HG03139 (cell line): ENCODE data around the gene FN3KRP.

Source experiments
- ATAC-seq: cut with Tn5 transposase; IDR thresholded peaks from one replicate; pipeline ENCODE4 v1.9.1; 2021; ENCODE audit not compliant: unreplicated experiment

Gene FN3KRP

DNA sequence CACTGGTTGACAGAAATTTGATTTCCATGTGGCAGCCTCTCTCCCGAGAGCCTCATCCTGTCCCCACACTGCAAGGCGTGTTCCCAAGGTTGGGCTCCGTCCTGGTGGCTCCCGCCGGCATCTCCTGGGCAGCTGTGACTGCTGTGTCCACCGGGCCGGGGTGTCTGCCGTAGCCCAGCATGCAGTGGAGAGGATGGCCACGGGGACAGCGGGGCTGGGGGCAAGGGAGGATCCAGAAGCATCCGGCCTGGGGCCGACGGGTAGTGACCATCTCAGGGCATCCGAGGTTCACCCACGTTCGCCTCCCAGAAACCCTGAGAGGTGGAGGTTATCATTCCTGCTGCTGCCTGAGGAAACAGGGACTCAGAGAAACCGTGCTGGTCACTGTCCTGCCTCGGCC, 10.8 kb upstream of the FN3KRP start:
- ATAC-seq, result no peak

DNA sequence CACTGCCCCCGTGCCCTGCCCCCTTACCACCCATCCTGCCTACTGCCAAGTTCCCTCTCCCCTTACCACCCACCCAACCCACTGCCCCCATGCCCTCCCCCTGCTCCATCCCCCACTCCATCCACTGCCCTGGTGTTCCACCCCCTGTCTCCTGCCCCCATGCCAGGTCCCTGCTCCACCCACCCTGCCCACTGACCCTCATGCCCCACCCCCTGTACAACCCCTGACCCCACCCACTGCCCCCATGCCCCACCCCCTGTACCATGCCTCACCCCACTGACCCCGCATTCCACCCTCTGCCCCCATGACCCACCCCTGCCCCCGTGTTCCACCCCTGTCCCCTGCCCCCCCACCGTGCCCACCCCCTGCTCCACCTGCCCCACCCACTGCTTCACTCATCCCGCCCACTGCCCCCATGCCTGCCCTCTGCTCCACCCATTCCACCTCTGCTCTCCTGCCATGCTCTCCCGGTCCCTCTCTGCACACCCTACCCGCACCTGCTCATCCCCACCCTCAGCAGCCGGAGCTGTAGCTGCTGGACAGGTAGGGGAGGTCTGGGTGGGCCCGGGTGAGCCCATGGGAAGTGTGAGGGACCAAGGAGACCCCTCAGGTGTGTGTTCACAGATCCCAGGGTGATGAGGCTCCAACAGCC, 7.4 kb upstream of the FN3KRP start:
- no peak for ATAC-seq

DNA sequence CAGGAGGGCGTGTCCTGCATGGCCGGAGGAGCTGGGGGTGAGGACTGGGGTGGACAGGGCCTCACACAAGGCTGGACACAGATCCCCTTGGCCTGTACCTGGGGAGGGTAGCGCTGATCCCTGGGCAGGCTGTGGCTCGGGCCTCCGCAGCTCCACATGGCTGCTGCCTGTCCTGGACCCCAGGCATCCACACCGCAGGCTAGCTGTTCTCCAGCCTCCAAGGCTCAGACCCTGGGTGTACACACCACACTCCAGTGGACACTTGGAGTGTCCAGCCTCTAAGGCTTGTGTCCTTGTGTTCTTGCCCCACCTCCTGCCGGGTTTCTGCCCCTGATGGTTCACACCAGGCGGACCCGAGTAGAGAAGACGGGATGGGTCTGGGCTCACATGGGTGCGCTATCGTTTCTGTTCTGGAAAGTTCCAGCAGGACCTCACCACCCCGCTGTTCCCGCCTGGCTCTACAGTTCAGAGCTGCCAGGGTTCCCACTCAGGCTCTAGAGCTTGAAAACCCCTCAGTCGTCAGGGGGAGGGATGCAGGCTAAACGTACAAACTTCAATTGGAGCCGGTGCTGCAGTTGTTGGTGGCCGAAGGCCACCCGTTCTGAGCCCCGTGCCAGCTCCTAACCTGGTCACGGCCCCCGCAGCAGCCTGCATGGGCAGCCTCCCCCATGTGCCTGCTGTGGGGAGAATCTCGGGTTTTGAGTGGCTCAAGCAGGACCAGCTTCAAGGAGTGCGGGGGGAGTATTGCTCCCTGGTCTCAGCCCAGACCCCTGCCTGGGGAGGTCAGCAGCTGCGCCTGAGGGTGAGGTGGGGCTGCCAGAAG, 6.6 kb upstream of the FN3KRP start:
- no peak for ATAC-seq

DNA sequence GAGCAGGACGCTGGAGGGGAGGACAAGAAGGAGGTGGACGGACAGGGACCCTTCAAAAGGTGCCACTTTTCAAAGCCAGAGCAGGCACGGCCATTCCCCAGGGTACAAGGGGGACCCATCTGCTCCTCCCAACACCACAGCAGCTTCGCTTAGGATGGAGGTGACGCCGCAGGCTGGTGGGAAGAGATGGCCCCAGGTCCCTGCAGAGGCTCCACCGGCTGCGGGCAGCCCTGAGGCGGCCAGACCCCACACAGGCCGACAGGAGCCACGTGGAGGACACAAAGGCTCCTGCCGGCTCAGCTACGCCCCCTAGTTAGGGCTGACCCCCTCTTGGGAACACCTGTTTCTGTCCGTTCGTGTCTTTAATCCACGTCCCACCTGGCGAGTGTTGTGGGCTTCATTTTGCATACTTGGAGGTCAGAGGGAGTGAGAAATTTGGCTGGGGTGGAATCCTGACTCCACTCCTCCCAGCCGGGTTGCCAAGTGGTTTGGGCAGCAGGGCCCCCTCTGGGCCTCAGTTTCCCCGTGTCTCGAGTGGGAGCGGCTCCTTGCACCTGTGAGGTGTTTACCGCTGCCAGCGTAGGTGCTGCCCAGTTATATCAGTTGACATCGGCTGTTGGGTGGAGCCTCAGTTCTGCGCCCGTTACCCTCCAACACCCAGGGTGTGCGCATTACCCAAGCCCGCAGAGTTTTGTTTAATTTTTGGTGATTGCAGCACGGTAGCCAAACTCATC, 5.8 kb upstream of the FN3KRP start:
- no peak for ATAC-seq

DNA sequence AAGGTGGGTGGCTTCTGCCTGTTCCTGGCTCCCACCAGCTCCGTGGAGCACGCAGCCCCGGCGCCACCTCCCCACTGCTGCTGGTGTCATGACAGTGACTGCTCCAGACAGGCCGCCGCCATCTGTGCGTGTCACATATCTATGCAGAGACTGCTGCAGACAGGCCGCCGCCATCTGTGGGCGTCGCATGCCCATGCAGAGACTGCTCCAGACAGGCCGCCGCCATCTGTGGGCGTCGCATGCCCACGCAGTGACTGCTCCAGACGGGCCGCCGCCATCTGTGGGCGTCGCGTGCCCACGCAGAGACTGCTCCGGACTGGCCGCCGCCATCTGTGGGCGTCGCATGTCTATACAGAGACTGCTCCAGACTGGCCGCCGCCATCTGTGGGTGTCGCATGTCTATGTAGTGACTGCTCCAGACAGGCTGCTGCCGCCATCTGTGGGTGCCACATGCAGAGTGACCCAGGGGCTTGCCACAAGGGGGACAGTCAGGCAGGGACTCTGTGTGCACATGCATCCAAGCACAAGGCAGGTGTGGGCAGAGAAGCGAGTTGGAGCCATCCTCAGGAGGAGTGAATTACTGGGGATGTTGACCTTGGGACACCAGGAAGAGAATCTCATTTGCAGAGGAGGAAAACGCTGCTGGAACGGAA, 3.3 kb upstream of the FN3KRP start:
- no peak for ATAC-seq

DNA sequence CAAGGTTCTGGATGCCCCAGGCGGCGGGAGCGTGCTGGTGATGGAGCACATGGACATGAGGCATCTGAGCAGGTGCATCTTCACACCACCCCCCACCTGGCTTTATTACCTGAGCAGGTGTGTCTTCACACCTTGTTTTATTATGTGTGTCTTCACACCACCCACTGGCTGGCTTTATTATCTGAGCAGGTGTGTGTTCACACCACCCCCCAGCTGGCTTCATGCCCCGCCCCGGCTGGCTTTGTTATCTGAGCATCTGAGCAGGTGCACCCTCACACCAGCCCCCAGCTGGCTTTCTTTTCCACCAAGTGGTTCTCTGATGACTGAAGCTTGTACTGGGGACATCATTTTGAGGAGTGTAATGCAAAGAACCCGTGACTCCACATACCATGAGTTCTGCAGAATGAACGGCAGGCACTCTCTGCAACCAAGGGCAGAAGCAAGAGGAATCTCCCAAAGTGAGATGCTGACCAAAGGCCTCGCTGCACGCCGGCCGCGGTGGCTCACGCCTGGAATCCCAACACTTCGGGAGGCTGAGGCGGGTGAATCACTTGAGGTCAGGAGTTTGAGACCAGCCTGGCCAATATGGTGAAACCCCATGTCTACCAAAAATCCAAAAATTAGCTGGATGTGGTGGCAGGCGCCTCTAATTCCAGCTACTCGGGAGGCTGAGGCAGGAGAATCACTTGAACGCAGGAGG, 2.6 kb downstream of the FN3KRP start:
- no peak for ATAC-seq

DNA sequence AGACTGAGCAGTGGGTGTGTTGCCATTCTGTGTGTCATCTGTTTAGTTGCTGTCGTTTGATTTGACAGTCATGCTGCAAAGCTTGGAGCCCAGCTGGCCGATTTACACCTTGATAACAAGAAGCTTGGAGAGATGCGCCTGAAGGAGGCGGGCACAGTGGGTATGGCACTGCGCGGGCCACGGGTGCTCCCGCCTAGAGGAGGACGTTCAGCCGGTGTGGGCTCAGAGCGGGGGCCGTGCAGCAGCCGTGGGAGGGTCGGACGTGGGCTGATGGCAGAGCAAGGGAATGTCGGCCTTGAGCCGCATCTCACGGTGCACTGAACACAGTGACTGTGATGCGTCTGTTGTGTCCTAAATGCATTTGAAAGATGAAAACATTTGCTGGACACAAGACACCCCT, 3.7 kb downstream of the FN3KRP start:
- no peak for ATAC-seq

DNA sequence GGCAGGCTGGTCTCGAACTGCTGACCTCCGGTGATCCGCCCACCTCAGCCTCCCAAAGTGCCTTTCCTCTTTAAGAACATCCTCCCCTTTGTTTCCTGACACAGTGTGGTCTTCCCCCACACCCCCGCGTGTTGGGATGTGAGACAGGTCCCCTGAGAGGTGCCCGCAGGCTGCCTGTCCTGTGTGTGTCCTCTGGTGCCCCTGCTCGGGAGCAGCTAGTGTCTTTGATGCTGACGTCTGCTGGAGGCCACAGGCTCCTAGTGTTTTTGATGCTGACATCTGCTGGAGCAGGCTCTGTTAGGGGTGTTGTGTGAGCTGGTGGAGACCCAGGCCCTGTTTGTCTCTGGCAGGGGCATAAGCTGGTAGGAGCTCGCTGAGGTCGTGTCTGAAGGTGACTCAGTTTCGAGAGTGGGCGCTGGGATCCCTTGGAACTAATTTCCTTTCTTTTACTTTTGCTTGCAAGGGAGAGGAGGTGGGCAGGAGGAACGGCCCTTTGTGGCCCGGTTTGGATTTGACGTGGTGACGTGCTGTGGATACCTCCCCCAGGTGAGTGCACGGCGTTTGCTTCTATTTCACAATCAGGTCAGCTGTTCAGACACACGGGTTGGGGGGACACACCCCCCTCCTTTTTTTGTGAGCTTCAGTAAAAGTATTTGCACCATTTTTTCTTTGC, 6.0 kb downstream of the FN3KRP start:
- ATAC-seq, result no peak

DNA sequence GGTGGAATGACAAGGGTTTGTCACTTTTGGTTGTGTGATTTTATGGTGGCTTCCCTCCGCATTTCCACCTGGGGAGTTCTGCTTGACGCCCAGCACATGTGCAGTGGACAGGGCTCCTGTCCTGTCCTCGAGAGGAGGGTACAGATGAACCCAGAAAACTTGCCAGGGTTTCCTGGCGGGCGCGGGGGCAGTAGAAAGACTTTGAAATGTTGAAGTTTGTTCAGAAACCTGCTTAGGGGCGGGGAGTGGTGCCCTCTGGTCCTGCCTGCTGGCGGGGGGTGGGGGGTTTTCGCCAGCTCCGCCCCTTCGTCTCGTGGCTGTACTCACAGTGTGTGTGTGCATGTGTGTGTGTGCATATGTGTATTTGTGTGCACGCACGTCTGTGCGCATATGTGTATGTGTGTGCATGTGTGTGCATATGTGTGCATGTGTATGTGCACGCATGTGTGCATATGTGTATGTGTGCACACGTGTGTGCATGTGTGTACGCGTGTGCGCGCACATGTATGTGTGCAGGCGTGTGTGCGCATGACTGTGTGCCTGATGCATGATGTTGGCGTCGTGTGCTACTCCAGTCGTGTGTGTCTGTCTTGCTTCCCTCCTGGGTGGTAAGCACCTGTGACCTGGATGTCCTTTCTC, 6.8 kb downstream of the FN3KRP start:
- ATAC-seq, result no peak

DNA sequence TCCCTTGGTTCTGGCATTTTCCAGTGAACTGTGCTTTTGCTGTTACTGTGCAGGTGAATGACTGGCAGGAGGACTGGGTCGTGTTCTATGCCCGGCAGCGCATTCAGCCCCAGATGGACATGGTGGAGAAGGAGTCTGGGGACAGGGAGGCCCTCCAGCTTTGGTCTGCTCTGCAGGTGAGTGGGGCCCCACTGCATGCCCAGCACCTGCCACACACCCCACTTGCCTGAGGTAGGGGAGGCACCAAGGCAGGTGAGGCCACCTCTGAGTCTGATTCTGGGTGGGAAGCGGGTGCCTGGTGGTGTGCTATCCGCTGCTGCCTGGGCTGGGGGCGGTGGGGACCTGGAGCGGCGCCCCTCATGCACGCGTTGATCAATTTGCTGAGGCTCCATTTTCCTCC, 9.9 kb downstream of the FN3KRP start:
- no peak for ATAC-seq

DNA sequence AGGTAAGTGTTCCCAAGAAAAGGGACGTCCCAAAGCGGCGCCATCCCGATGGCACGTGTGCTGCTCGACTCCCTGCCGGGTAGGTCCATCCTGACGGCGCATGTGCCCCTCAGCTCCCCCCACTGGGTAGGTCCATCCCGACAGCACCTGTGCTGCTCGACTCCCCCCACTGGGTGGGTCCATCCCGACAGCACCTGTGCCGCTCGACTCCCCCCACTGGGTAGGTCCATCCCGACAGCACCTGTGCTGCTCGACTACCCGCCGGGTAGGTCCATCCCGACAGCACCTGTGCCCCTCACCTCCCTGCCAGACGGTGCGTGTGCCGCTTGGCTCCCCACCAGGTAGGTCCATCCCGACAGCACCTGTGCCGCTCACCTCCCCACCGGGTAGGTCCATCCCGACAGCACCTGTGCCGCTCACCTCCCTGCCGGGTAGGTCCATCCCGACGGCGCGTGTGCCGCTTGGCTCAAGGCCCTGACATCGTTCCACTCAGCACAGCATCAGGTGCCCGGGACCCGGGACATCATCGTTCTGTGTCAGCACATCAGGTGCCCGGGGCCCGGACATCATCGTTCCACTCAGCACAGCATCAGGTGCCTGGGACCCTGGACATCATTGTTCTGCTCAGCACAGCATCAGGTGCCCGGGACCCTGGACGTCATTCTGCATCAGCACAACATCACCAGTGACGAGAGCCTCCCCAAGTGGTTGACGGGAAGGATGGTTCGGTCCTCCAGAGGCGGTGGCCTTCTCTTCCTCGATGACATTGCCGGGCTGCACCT, 13.2 kb downstream of the FN3KRP start:
- no peak for ATAC-seq

DNA sequence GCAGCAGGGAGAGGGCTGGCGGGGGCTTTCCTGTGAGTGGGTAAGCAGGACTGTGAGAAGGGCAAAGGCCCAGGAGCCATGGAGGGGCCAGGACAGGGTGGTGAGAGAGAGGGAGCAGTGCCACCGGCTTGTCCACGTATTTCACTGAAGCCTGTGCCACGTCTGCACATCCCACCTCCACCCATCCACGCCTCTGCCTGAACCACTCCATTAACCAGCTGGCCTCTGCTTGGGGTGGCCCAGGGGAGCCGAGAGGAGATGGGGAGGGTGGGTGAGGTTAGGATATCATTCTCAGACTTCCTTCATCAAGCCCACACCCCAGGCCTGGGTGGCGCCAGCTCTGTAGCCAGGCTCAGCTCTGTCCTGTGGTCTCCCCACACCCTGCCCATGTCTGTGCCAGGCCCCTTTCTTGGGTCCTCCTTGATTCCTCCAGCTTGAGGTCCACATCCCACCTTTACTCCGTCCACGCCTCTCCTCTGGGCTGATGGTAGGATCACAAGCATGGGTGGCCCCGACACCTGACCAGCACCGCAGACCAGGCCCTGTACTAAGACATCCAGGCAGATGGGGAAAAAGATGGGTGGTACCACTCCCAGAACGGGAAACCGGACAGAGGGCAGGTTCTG, 15.7 kb downstream of the FN3KRP start:
- ATAC-seq, result no peak

DNA sequence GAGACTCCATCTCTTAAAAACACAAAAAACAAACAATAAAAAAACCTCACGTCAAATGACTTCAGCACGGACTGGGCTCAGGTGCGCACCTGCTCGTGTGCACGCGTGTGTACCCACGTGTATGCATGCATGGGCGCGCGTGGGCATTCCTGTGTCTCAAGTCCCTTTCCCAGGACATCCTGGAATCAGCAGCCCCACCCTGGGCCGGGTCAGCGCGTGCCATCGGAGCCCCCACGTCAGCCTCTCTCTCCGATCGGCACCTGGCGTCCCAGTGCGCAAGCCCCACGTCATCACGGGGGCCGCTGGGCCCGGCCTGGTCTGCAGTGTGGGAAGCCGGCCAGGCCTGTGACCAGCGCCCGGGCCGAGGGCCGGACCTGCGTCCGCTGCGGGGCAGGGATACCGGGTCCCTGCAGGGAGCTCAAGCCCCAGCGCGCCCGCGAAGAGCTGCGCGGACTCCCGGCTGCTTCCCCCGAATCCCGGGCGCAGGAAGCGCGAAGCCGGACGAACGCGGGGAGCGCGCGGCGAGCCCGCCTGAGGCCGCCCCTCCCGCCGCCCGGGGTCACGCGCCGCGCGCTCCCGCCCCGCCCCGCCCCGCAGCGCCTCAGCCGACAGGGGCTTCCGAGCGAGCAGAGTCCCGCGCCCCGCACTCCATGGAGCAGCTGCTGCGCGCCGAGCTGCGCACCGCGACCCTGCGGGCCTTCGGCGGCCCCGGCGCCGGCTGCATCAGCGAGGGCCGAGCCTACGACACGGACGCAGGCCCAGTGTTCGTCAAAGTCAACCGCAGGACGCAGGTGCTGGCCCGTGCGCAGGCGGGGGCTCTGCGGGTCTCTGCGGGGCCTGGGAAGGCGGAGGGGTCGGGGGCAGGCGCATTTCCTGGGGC, 18.7 kb downstream of the FN3KRP start, which contains the start of gene FN3K:
FN3K (plus strand) TSS at position 629 of the 880 bp plus-strand sequence; CDS start at position 651, 22 bp downstream.
- ATAC-seq, result no peak

DNA sequence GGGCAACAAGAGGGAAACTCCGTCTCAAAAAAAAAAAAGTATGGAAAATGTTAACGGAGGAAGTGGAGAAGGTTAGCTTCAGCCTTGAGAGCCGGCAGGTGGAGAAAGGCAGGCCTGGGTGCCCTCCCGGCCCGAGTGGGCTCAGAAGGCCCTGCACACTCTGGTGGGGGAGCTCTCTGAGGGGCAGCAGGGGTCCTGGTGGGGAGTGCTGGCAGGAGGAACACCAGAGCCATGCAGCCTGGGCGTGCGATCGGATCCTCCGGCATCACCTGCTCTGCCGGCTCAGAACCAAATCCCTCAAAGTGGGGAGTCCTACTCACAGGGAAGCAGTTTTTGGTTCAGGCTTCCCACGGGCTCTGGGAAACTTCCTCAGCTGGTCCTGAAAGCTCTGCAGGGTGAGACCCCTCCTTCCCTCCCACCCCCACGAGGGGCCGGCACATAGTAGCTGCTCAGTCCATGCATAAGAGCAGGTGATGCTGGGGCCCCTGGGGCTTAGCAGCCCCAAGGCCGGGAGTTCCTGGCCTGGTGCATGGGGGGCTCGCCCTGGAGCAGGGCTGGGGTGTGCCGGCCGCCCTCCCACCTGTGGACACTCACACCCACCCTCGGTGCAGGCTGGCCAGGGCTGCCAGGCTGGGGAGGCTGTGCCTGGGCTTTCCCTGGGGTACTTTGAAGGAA, 20.1 kb downstream of the FN3KRP start:
- no peak for ATAC-seq

DNA sequence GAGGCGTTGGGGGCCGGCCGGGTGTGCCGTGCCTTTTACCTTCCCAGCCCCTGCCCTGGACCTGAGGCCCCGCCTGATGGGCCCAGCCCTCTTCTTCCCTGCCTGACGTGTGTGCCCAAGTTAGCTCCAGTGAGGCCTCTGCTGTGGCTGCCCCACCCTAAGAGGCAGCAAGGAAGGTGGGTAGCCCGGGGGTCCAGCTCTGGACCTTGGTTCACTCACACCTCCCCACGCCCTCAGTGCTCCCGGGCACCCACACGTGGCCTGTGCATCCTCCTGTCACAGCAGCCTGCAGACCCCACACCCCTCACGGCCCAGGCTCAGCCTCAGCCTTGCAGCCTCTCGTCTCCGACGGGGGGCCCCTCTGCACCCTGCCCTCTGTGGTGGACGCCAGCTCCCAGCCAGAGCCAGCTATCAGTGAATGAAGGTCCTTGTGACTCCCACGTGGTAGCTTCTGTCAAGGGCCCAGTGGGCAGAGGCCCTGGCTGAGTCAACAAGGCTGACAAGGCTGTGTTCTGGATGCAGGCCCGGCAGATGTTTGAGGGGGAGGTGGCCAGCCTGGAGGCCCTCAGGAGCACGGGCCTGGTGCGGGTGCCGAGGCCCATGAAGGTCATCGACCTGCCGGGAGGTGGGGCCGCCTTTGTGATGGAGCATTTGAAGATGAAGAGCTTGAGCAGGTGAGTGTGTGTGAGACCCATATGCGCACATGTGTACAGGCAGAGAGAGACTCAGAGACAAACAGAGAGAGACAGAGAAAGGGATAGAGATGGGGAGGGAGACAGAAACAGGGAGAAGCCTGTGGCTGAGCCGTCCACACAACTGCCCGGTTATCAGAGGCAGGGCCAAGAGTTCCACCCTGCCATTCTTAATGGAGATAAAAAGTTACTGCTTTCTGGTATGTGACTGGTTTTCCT, 21.7 kb downstream of the FN3KRP start:
- no peak for ATAC-seq
